ENCODE data around the gene PIF1. TPM values are rescaled to one million over a fixed set of nuclear protein-coding genes. Genes with fewer than 3 reads are reported as not detected.

Gene PIF1
- total and polyA plus RNA-seq, 7 experiments from 2014 or later: 0.34 to 30.2 (median 1.0) TPM; not detected in 4

- DNase-seq (no peak), ATAC-seq (no peak)
- ChIA-PET CTCF (interaction anchor here (0.6 kb wide), 1 partner anchor 122 kb away, joined by 3 read pairs; no protein-coding TSS in a partner anchor), POLR2A (interaction anchor here (0.6 to 2.1 kb wide), 2 partner anchors 31 to 36 kb away, joined by 3 to 11 read pairs; no protein-coding TSS in a partner anchor)
- Histone ChIP-seq H3K27me3 (ENCODE audit: control insufficient read depth in 2 of 2, insufficient read depth in 2 of 2, low read length in 2 of 2) (no peaks in the 10 kb centered on the region), H3K9me3 (ENCODE audit: control insufficient read depth in 2 of 3, low read length in 3 of 3) (no peaks in the 10 kb centered on the region), H3K27ac (ENCODE audit: low read depth, low read length) (peak overlapping the region; percentile 17), H3K4me1 (ENCODE audit: control insufficient read depth in 2 of 2, insufficient read depth in 2 of 2, low read length in 2 of 2) (peaks cover 8 to 27% of the 10 kb centered on the region in 2 donors), H3K36me3 (ENCODE audit: control insufficient read depth in 2 of 3, insufficient read depth in 3 of 3, low read length in 3 of 3) (peaks cover 10 to 71% (median 24%) of the 10 kb centered on the region in 3 experiments), H3K4me3 (ENCODE audit: low read length) (no peak overlapping the region)
- intact Hi-C loops (cut with micrococcal nuclease): loop anchor here in 1 of 2 donors (2.0 kb wide), 1 partner anchor 47 kb away; no protein-coding TSS in a partner anchor
- peak overlapping the region in 2 of 10 donors; percentile 12 to 20 for H3K4me3 Mint-ChIP-seq
- H3K27ac Mint-ChIP-seq: peak overlapping the region in 8 of 9 donors; percentile 26 to 75 (median 66)
- no peaks in the 10 kb centered on the region for H3K27me3 Mint-ChIP-seq
- peaks cover 37 to 56% (median 49%) of the 10 kb centered on the region in 7 donors for H3K4me1 Mint-ChIP-seq
- no peaks in the 10 kb centered on the region for H3K9me3 Mint-ChIP-seq
- peaks cover 0 to 30% (median 6%) of the 10 kb centered on the region in 5 donors for H3K36me3 Mint-ChIP-seq
Measured at GRCh38 chr15:64857421-64857820, 32.0 kb upstream of the PIF1 start.

GRCh38 chr15:64856429-64857145, 31.1 kb upstream of the PIF1 start:
- no peaks in the 10 kb centered on the region for H3K9me3 ChIP-seq (ENCODE audit: control insufficient read depth in 2 of 3, low read length in 3 of 3)
- peak overlapping the region; percentile 17 for H3K27ac ChIP-seq (ENCODE audit: low read depth, low read length)
- no peaks in the 10 kb centered on the region for H3K27me3 ChIP-seq (ENCODE audit: control insufficient read depth in 2 of 2, insufficient read depth in 2 of 2, low read length in 2 of 2)
- CTCF ChIA-PET: interaction anchor here (1.0 kb wide), 1 partner anchor 50 kb away, joined by 4 read pairs; no protein-coding TSS in a partner anchor
- no peak overlapping the region for H3K4me3 ChIP-seq (ENCODE audit: low read length)
- peak; percentile 19 for ATAC-seq
- H3K9me3 Mint-ChIP-seq: no peaks in the 10 kb centered on the region
- DNase-seq: no peak
- intact Hi-C loops (cut with micrococcal nuclease): loop anchor here in 1 of 2 donors (2.0 kb wide), 1 partner anchor 48 kb away; no protein-coding TSS in a partner anchor
- POLR2A ChIA-PET: interaction anchor here (2.1 kb wide), 1 partner anchor 37 kb away, joined by 11 read pairs; no protein-coding TSS in a partner anchor
- peaks cover 10 to 71% (median 24%) of the 10 kb centered on the region in 3 experiments for H3K36me3 ChIP-seq (ENCODE audit: control insufficient read depth in 2 of 3, insufficient read depth in 3 of 3, low read length in 3 of 3)
- peak overlapping the region in 8 of 9 donors; percentile 26 to 91 (median 66) for H3K27ac Mint-ChIP-seq
- H3K4me3 Mint-ChIP-seq: peak overlapping the region in 4 of 10 donors; percentile 12 to 48 (median 20)
- peaks cover 0 to 34% (median 11%) of the 10 kb centered on the region in 5 donors for H3K36me3 Mint-ChIP-seq
- peaks cover 8 to 27% of the 10 kb centered on the region in 2 donors for H3K4me1 ChIP-seq (ENCODE audit: control insufficient read depth in 2 of 2, insufficient read depth in 2 of 2, low read length in 2 of 2)
- H3K27me3 Mint-ChIP-seq: no peaks in the 10 kb centered on the region
- H3K4me1 Mint-ChIP-seq: peaks cover 38 to 60% (median 56%) of the 10 kb centered on the region in 7 donors

GRCh38 chr15:64855205-64855975, 29.9 kb upstream of the PIF1 start:
- CTCF ChIA-PET: no interaction called here
- H3K27me3 ChIP-seq (ENCODE audit: control insufficient read depth in 2 of 2, insufficient read depth in 2 of 2, low read length in 2 of 2): no peaks in the 10 kb centered on the region
- peaks cover 0 to 34% (median 14%) of the 10 kb centered on the region in 5 donors for H3K36me3 Mint-ChIP-seq
- H3K4me1 Mint-ChIP-seq: peaks cover 40 to 70% (median 61%) of the 10 kb centered on the region in 7 donors
- no peak overlapping the region for H3K27ac ChIP-seq (ENCODE audit: low read depth, low read length)
- H3K4me3 Mint-ChIP-seq: no peak overlapping the region
- no peak for DNase-seq
- H3K27me3 Mint-ChIP-seq: no peaks in the 10 kb centered on the region
- H3K9me3 ChIP-seq (ENCODE audit: control insufficient read depth in 2 of 3, low read length in 3 of 3): no peaks in the 10 kb centered on the region
- H3K4me1 ChIP-seq (ENCODE audit: control insufficient read depth in 2 of 2, insufficient read depth in 2 of 2, low read length in 2 of 2): peaks cover 8 to 27% of the 10 kb centered on the region in 2 donors
- H3K4me3 ChIP-seq (ENCODE audit: low read length): no peak overlapping the region
- POLR2A ChIA-PET: no interaction called here
- H3K27ac Mint-ChIP-seq: peak overlapping the region in 7 of 9 donors; percentile 26 to 84 (median 60)
- peaks cover 2 to 70% (median 28%) of the 10 kb centered on the region in 3 experiments for H3K36me3 ChIP-seq (ENCODE audit: control insufficient read depth in 2 of 3, insufficient read depth in 3 of 3, low read length in 3 of 3)
- peak; percentile 27 for ATAC-seq
- no peaks in the 10 kb centered on the region for H3K9me3 Mint-ChIP-seq
- intact Hi-C loops (cut with micrococcal nuclease): no loop called here

GRCh38 chr15:64854526-64854925, 29.1 kb upstream of the PIF1 start:
- DNase-seq: no peak
- Histone ChIP-seq H3K4me3 (ENCODE audit: low read length) (no peak overlapping the region), H3K27me3 (ENCODE audit: control insufficient read depth in 2 of 2, insufficient read depth in 2 of 2, low read length in 2 of 2) (no peaks in the 10 kb centered on the region), H3K4me1 (ENCODE audit: control insufficient read depth in 2 of 2, insufficient read depth in 2 of 2, low read length in 2 of 2) (peaks cover 8 to 27% of the 10 kb centered on the region in 2 donors), H3K27ac (ENCODE audit: low read depth, low read length) (no peak overlapping the region), H3K9me3 (ENCODE audit: control insufficient read depth in 2 of 3, low read length in 3 of 3) (no peaks in the 10 kb centered on the region), H3K36me3 (ENCODE audit: control insufficient read depth in 2 of 3, insufficient read depth in 3 of 3, low read length in 3 of 3) (peaks cover 0 to 69% (median 23%) of the 10 kb centered on the region in 3 experiments)
- Mint-ChIP-seq H3K27ac (peak overlapping the region in 3 of 9 donors; percentile 55 to 84 (median 74)), H3K36me3 (peaks cover 0 to 32% (median 15%) of the 10 kb centered on the region in 5 donors), H3K4me1 (peaks cover 40 to 72% (median 61%) of the 10 kb centered on the region in 7 donors), H3K9me3 (no peaks in the 10 kb centered on the region), H3K27me3 (no peaks in the 10 kb centered on the region), H3K4me3 (peak overlapping the region in 1 of 10 donors; percentile 53)
- no peak for ATAC-seq
- intact Hi-C loops (cut with micrococcal nuclease): no loop called here
- POLR2A ChIA-PET: no interaction called here
- CTCF ChIA-PET: no interaction called here

GRCh38 chr15:64854041-64854440, 28.6 kb upstream of the PIF1 start:
- peak overlapping the region in 1 of 9 donors; percentile 74 for H3K27ac Mint-ChIP-seq
- H3K4me1 ChIP-seq (ENCODE audit: control insufficient read depth in 2 of 2, insufficient read depth in 2 of 2, low read length in 2 of 2): peaks cover 8 to 27% of the 10 kb centered on the region in 2 donors
- no peak for DNase-seq

GRCh38 chr15:64851503-64851840, 26.0 kb upstream of the PIF1 start:
- Histone ChIP-seq H3K36me3 (ENCODE audit: control insufficient read depth in 2 of 3, insufficient read depth in 3 of 3, low read length in 3 of 3) (peaks cover 0 to 78% (median 23%) of the 10 kb centered on the region in 3 experiments), H3K4me1 (ENCODE audit: control insufficient read depth in 2 of 2, insufficient read depth in 2 of 2, low read length in 2 of 2) (peaks cover 8 to 28% of the 10 kb centered on the region in 2 donors), H3K27ac (ENCODE audit: low read depth, low read length) (no peak overlapping the region), H3K27me3 (ENCODE audit: control insufficient read depth in 2 of 2, insufficient read depth in 2 of 2, low read length in 2 of 2) (no peaks in the 10 kb centered on the region), H3K4me3 (ENCODE audit: low read length) (no peak overlapping the region), H3K9me3 (ENCODE audit: control insufficient read depth in 2 of 3, low read length in 3 of 3) (no peaks in the 10 kb centered on the region)
- ATAC-seq (peak; percentile 62), DNase-seq (no peak)
- CTCF ChIA-PET: interaction anchor here (0.6 to 1.1 kb wide), 3 partner anchors 14 to 259 kb away, joined by 3 to 6 read pairs (median 4); no protein-coding TSS in a partner anchor
- H3K9me3 Mint-ChIP-seq: no peaks in the 10 kb centered on the region
- intact Hi-C loops (cut with micrococcal nuclease): no loop called here
- H3K27ac Mint-ChIP-seq: peak overlapping the region in 1 of 9 donors; percentile 0
- H3K27me3 Mint-ChIP-seq: no peaks in the 10 kb centered on the region
- H3K36me3 Mint-ChIP-seq: peaks cover 0 to 38% (median 17%) of the 10 kb centered on the region in 5 donors
- H3K4me3 Mint-ChIP-seq: peak overlapping the region in 1 of 10 donors; percentile 8
- POLR2A ChIA-PET: interaction anchor here (0.6 to 1.3 kb wide), 2 partner anchors 42 to 53 kb away, joined by 3 to 7 read pairs; no protein-coding TSS in a partner anchor
- peaks cover 33 to 69% (median 51%) of the 10 kb centered on the region in 7 donors for H3K4me1 Mint-ChIP-seq

More at GRCh38 chr15:64854041-64854440, 28.6 kb upstream of the PIF1 start:
- H3K36me3 ChIP-seq (ENCODE audit: control insufficient read depth in 2 of 3, insufficient read depth in 3 of 3, low read length in 3 of 3): peaks cover 0 to 66% (median 23%) of the 10 kb centered on the region in 3 experiments
- peaks cover 40 to 72% (median 61%) of the 10 kb centered on the region in 7 donors for H3K4me1 Mint-ChIP-seq
- no peak overlapping the region for H3K4me3 Mint-ChIP-seq
- H3K4me3 ChIP-seq (ENCODE audit: low read length): no peak overlapping the region
- intact Hi-C loops (cut with micrococcal nuclease): no loop called here
- ChIA-PET CTCF (no interaction called here), POLR2A (no interaction called here)
- no peak overlapping the region for H3K27ac ChIP-seq (ENCODE audit: low read depth, low read length)
- H3K36me3 Mint-ChIP-seq: peaks cover 0 to 31% (median 15%) of the 10 kb centered on the region in 5 donors
- H3K27me3 ChIP-seq (ENCODE audit: control insufficient read depth in 2 of 2, insufficient read depth in 2 of 2, low read length in 2 of 2): no peaks in the 10 kb centered on the region
- ATAC-seq: no peak
- no peaks in the 10 kb centered on the region for H3K27me3 Mint-ChIP-seq
- no peaks in the 10 kb centered on the region for H3K9me3 ChIP-seq (ENCODE audit: control insufficient read depth in 2 of 3, low read length in 3 of 3)
- H3K9me3 Mint-ChIP-seq: no peaks in the 10 kb centered on the region

All from naive thymus-derived CD4-positive, alpha-beta T cell (primary cell).